Measurements from ENCODE around the gene CGB1.
"Not testable (repeated sequence)": the region's sequence is repeated elsewhere in the genome, so short reads cannot be mapped to it uniquely, and the experiment has no call there.

DNA sequence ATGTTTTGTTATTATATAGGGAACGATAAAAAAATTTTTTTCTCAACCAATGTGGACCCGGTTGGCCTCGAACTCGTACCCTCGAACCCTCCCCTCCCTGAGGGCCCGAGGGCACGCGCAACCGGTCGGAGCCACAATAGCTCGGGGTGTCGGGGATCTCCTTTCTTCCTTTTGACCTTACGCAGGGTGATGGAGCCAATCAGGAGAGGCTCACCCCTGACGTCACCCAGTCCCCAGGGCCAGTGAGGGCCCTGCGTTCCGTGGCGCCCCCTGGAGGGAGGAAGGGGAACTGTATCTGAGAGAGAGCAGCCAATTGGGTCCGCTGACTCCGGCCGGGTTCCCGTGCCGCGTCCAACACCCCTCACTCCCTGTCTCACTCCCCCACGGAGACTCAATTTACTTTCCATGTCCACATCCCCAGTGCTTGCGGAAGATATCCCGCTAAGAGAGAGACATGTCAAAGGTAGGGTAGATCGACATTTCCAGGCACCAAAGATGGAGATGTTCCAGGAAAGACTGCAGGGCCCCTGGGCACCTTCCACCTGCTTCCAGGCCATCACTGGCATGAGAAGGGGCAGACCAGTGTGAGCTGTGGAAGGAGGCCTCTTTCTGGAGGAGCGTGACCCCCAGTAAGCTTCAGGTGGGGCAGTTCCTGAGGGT lies 4.9 kb downstream of the CGB1 start, which contains the start of gene CGB2:
- TF ChIP-seq, protein P1, sequence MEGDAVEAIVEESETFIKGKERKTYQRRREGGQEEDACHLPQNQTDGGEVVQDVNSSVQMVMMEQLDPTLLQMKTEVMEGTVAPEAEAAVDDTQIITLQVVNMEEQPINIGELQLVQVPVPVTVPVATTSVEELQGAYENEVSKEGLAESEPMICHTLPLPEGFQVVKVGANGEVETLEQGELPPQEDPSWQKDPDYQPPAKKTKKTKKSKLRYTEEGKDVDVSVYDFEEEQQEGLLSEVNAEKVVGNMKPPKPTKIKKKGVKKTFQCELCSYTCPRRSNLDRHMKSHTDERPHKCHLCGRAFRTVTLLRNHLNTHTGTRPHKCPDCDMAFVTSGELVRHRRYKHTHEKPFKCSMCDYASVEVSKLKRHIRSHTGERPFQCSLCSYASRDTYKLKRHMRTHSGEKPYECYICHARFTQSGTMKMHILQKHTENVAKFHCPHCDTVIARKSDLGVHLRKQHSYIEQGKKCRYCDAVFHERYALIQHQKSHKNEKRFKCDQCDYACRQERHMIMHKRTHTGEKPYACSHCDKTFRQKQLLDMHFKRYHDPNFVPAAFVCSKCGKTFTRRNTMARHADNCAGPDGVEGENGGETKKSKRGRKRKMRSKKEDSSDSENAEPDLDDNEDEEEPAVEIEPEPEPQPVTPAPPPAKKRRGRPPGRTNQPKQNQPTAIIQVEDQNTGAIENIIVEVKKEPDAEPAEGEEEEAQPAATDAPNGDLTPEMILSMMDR (IDR thresholded peaks at IDR 0.05), result peak; percentile 66
- TF ChIP-seq, protein P2, sequence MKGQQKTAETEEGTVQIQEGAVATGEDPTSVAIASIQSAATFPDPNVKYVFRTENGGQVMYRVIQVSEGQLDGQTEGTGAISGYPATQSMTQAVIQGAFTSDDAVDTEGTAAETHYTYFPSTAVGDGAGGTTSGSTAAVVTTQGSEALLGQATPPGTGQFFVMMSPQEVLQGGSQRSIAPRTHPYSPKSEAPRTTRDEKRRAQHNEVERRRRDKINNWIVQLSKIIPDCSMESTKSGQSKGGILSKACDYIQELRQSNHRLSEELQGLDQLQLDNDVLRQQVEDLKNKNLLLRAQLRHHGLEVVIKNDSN (IDR thresholded peaks at IDR 0.05; ENCODE audit: borderline replicate concordance, low read depth), result not testable (repeated sequence)
- TF ChIP-seq CHD2 (IDR thresholded peaks at IDR 0.05; ENCODE audit: low read length, partially characterized antibody); EP300 (IDR thresholded peaks at IDR 0.05; ENCODE audit: borderline replicate concordance in 1 of 2, low read depth in 1 of 2, low read length in 1 of 2); POLR2AphosphoS5 (IDR thresholded peaks at IDR 0.05; ENCODE audit: low read depth, low read length): not testable (repeated sequence)
- TF ChIP-seq RFX5 (IDR thresholded peaks at IDR 0.05; ENCODE audit: low read length), result 0 out of 2 replicates have a peak, but pooled peaks have one; percentile 36

All from SK-N-SH (cell line).